Measurements from ENCODE around the gene MPO.

Gene MPO

DNA sequence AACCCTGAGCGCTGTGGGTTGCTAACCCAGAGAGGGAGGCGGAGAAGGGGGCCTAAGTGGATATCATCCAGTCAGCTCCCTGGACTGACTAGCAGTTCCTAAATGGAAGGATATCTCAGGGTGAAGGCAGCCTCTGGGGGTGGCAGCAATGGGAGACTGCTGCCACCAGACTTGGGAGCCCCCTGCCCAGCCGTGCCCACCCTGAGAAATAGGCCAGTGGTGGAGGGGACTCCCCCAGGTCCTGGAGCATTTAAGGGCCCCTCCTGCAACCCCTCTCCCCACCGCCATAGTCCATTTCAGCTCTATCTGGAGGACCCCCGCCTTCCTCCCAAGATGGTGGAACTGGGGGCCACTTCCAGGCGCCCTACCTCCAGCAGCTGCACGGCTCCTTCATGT is 39.4 kb upstream of the MPO start:
- no peak for DNase-seq (ENCODE audit: low read depth)

- no peak for DNase-seq (ENCODE audit: low read depth)
Measured at GRCh38 chr17:58319173-58320162, 38.7 kb upstream of the MPO start.

DNA sequence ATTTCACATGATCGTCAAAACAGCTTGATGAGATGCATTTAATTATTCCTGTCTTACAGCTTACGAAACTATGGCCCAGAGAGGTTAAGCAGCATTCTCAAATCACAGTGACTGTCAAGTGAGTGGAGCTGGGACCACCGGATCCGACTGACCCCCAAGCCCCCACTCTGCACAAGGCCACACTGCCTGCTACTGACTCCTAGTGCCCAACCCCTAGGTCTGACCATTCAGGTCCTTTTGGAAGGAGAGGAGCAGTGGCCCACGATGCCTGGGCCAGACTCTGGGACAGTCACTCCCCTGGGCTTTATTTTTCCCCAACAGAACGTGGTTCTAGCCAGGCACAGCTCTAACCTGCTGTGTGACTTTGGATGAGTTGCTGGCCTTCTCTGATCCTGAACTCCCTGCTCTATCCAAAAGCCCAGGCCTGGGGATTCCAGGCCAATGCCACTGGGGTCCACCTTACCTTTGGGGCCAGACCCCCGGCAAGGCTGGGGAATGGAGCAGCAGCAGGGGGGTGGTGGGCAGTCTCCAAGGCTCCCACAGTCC is 38.0 kb upstream of the MPO start:
- DNase-seq (ENCODE audit: low read depth), result no peak

DNA sequence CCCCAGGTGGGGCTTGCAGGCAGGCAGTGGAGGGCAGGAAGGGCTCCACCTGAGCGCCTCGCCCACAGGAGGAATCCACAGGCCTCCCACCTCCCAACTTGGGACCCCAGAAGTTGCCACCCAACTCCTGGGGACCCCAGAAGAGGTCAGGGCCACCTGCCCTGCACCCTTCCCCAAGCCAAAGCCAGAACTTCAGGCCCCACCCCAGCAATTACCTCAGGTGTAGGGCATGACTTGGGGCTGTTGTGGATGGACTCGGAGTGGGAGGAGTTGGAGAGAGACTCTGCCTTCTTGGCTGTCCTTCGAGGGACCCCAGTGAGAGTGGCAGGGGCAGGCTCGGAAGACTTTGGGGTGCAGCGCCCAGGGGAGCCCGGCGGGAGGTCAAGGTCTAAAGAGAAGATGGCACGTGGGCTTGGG is 37.3 kb upstream of the MPO start:
- no peak for DNase-seq (ENCODE audit: low read depth)

GRCh38 chr17:58317421-58318064 is 36.8 kb upstream of the MPO start:
- DNase-seq (ENCODE audit: low read depth), result peak; percentile 65

GRCh38 chr17:58316260-58316960 is 35.7 kb upstream of the MPO start:
- no peak for DNase-seq (ENCODE audit: low read depth)

DNA sequence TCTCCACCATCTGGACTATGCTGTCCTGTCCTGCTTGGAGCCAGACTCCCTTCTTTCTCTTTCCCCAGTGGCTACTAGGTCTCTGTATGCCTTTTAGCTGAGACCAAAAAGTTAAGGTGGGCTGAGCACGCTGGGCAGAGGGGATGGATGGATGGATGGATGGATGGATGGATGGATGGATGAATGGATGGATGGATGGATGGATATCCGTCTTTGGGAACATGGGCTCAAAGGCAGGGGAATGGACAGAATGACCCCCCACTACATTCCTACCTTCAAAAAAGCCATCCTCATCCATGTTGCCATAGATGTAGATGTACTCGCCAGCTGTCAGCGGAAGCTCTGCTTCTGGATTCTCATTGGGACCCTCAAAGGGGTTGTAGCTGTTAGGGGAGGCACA is 35.0 kb upstream of the MPO start:
- no peak for DNase-seq (ENCODE audit: low read depth)

GRCh38 chr17:58315281-58315711 is 34.6 kb upstream of the MPO start:
- no peak for DNase-seq (ENCODE audit: low read depth)

GRCh38 chr17:58314706-58315015 is 33.9 kb upstream of the MPO start:
- no peak for DNase-seq (ENCODE audit: low read depth)

DNA sequence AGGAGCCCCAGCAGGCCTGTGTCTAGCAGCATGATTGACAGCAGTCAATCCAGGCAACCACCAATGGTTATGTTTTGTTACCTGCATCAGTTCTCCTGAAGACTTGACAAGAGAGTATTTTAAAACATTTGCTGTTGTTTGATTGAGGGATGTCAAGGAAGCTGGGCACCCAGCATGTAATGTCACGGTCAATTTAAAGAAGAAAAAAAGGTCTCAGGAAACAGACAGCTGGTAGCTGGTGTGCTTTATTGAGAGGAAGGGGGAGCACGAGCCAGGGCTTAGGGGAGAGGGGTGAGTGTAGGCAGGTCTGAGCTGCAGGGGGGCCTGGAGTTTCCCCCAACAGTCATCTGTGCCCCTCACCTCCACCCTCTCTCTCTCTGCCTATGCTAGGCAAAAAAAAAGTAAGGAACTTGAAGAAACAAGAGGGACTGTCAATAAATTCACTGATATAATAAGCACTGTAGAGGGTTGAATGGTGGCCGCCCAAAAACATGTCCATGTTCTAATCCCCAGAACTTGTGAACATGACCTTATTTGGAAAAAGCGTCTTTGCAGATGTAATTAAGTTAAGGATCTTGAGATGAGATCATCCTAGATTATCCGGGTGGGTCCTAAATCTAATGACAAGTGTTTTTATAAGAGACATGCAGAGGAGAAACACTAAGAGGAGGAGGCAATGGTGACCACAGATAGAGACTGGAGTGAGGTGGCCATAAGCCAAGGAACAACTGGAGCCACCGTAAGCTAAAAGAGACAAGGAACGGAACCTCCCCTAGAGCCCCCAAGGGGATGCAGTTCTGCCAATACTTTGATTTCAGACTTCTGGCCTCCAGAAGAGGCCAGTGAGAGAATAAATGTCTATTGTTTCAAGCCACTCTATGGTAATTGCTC is 33.3 kb upstream of the MPO start:
- no peak for DNase-seq (ENCODE audit: low read depth)

- no peak for DNase-seq (ENCODE audit: low read depth)
Measured at GRCh38 chr17:58312829-58313228, 32.1 kb upstream of the MPO start.

DNA sequence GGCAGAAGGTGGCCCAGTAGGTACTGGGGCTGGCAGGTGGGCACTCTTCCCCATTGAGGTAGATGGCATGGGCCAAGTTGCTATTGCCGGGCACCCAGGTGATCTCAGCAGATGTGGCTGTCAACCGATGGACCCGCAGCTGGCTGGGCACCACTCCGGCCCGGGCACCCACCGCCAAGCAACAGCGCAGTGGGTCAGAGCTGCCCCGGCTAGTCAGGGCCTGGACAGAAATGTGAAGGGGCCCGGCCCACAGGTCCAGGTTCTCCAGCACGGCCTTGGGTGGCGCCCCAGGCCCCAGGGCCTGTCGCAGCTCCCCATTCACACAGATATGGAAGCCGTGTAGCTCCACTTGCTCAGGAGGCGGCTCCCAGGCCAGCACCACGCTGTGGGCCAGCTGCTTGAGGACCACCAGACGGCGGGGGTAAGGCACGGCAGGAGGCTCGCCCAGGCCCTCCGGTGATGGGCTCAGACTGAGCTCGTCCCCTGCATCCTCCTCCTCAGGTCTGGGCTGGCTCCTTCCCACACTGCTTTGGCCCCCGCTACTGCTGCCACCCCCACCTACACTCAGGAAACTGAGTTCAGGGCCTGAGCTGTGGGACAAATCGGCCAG is 31.4 kb upstream of the MPO start:
- DNase-seq (ENCODE audit: low read depth), result no peak

DNA sequence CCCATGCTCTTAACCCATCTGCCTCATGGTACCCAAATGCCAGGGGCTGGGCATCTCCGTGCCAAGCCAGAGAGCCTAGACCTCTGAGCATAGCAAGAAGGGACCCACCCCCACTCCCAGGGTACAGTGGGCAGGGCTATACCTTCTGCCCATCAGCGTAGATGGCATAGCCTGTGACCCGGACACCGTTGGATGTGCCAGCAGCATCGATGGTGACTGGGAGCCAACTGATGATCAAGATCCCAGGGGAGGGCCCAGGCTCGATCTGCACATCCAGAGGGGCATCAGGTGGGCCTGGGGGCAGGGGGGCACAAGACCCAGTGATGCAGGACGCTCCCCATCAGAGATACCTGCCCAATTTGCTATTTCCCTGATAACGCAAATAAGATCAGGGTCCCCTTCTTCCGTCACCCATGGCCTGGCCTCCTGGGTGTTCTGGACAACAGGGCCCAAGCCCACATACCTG is 30.7 kb upstream of the MPO start:
- no peak for DNase-seq (ENCODE audit: low read depth)

GRCh38 chr17:58310511-58311428 is 30.0 kb upstream of the MPO start:
- DNase-seq (ENCODE audit: low read depth), result no peak

GRCh38 chr17:58309918-58310259 is 29.2 kb upstream of the MPO start:
- DNase-seq (ENCODE audit: low read depth), result no peak

- no peak for DNase-seq (ENCODE audit: low read depth)
Measured at GRCh38 chr17:58308985-58309917, 28.5 kb upstream of the MPO start.

DNA sequence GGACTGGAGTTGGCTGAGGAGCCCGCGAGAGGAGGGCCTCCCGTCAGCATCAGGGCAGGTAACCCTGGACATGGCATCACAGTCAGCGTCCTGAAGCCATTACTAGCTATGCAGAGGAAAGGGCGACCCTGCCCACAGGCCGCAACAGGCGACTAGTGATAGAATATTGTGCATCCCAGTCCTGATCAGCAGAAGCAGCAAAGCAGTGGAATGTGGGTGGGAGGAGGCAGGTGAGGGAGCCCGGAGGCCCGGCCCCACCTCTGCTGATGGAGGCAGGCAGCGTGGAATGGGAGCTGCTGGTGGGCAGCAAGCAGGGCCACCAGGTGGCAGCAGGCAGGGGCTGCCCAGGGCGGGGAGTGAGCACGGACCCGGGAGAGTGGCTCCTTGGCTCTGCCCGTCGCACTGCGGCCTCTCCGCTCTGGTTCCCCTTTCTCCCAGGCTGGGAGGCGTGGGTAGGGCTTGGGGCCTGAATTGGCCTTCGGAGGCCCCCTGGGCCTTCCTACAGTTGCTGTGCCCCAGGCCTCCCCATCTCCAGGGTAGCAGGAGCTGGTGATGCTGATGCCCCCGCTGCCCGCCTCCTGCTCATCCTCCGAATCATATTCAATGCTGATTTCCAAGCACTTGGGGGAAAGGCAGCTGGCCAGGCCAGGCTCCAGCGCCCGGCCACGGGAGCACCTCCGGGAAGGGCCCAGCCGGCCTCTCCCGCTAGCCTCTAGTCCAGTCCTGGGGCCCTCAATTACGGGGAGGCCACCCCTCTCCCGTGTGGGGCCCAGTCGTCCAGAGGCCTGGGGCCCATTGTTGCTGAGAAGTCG is 27.6 kb upstream of the MPO start:
- no peak for DNase-seq (ENCODE audit: low read depth)

All from activated gamma-delta T cell treated with anti-CD3 and anti-CD28 coated beads, Interleukin-2, amount 50 U/mL, for 16 hours (primary cell).